Effector memory CD8-positive, alpha-beta T cell (primary cell): ENCODE results near the gene ISCA2.

Experiments
- ATAC-seq: fragments of 150-1000 bp; cut with Tn5 transposase; replicated peaks from 2 replicates; pipeline ENCODE4 v1.10.0; 2021; ENCODE audit warnings: mild to moderate bottlenecking, moderate library complexity
- DNase-seq, 3 experiments: peaks; one replicate each; pipeline ENCODE4 v3.0.0; 2021
- H3K27ac Mint-ChIP-seq, 2 donors: one replicate each; pipeline ENCODE4 v1.8.0; 2022; ENCODE audit warnings: mild to moderate bottlenecking in 2 of 2, mixed read lengths in 2 of 2, moderate library complexity in 2 of 2
- H3K27me3 Mint-ChIP-seq, 2 donors: one replicate each; pipeline ENCODE4 v1.8.0; 2022; ENCODE audit warnings: mixed read lengths in 2 of 2
- H3K36me3 Mint-ChIP-seq: one replicate; pipeline ENCODE4 v1.8.0; 2022; ENCODE audit warnings: mild to moderate bottlenecking, moderate library complexity, mixed read lengths; ENCODE audit not compliant: insufficient read depth
- H3K4me1 Mint-ChIP-seq, 2 donors: one replicate each; pipeline ENCODE4 v1.8.0; 2022; ENCODE audit warnings: low read depth in 2 of 2, mixed read lengths in 2 of 2
- H3K4me3 Mint-ChIP-seq, 2 donors: one replicate each; pipeline ENCODE4 v1.8.0; 2022; ENCODE audit warnings: mild to moderate bottlenecking in 2 of 2, mixed read lengths in 2 of 2, moderate library complexity in 2 of 2
- H3K9me3 Mint-ChIP-seq, 2 donors: one replicate each; pipeline ENCODE4 v1.8.0; 2022; ENCODE audit warnings: mixed read lengths in 2 of 2

The ISCA2 gene

GRCh38 chr14:74517731-74518130, 24.2 kb downstream of the ISCA2 start:
- ATAC-seq (no peak), DNase-seq (no peak)
- Mint-ChIP-seq H3K4me3 (no peak overlapping the region), H3K27me3 (peaks cover 2 to 40% of the 10 kb centered on the region in 2 donors), H3K27ac (no peak overlapping the region), H3K36me3 (no peaks in the 10 kb centered on the region), H3K4me1 (peaks cover 0 to 4% of the 10 kb centered on the region in 2 donors), H3K9me3 (no peaks in the 10 kb centered on the region)

- no peak overlapping the region for H3K27ac Mint-ChIP-seq
- H3K4me1 Mint-ChIP-seq = peaks cover 0 to 4% of the 10 kb centered on the region in 2 donors
- no peak overlapping the region for H3K4me3 Mint-ChIP-seq
- ATAC-seq (no peak), DNase-seq (no peak)
- H3K36me3 Mint-ChIP-seq = no peaks in the 10 kb centered on the region
- no peaks in the 10 kb centered on the region for H3K9me3 Mint-ChIP-seq
- peaks cover 2 to 41% of the 10 kb centered on the region in 2 donors for H3K27me3 Mint-ChIP-seq
Observed at GRCh38 chr14:74518221-74518620, 24.7 kb downstream of the ISCA2 start.

GRCh38 chr14:74519316-74520074, 25.9 kb downstream of the ISCA2 start:
- Mint-ChIP-seq H3K27me3 (peaks cover 6 to 43% of the 10 kb centered on the region in 2 donors), H3K27ac (no peak overlapping the region), H3K9me3 (no peaks in the 10 kb centered on the region), H3K4me3 (no peak overlapping the region), H3K4me1 (peaks cover 0 to 2% of the 10 kb centered on the region in 2 donors), H3K36me3 (no peaks in the 10 kb centered on the region)
- ATAC-seq (no peak), DNase-seq (no peak)

- no peaks in the 10 kb centered on the region for H3K9me3 Mint-ChIP-seq
- peaks cover 0 to 4% of the 10 kb centered on the region in 2 donors for H3K4me1 Mint-ChIP-seq
- no peak overlapping the region for H3K27ac Mint-ChIP-seq
- ATAC-seq (no peak), DNase-seq (no peak)
- no peaks in the 10 kb centered on the region for H3K36me3 Mint-ChIP-seq
- H3K27me3 Mint-ChIP-seq = peaks cover 12 to 51% of the 10 kb centered on the region in 2 donors
- H3K4me3 Mint-ChIP-seq = no peak overlapping the region
Observed at GRCh38 chr14:74521756-74522155, 28.2 kb downstream of the ISCA2 start.

- H3K9me3 Mint-ChIP-seq = no peaks in the 10 kb centered on the region
- ATAC-seq = no peak
Observed at GRCh38 chr14:74522740-74523139, 29.2 kb downstream of the ISCA2 start.

GRCh38 chr14:74524076-74524811, 30.7 kb downstream of the ISCA2 start:
- Mint-ChIP-seq H3K36me3 (no peaks in the 10 kb centered on the region), H3K9me3 (no peaks in the 10 kb centered on the region), H3K27ac (no peak overlapping the region), H3K4me1 (peaks cover 0 to 4% of the 10 kb centered on the region in 2 donors), H3K27me3 (peaks cover 12 to 51% of the 10 kb centered on the region in 2 donors), H3K4me3 (no peak overlapping the region)
- no peak for ATAC-seq
- no peak for DNase-seq

More at GRCh38 chr14:74522740-74523139, 29.2 kb downstream of the ISCA2 start:
- peaks cover 0 to 4% of the 10 kb centered on the region in 2 donors for H3K4me1 Mint-ChIP-seq
- H3K27ac Mint-ChIP-seq = no peak overlapping the region
- peaks cover 12 to 59% of the 10 kb centered on the region in 2 donors for H3K27me3 Mint-ChIP-seq
- no peaks in the 10 kb centered on the region for H3K36me3 Mint-ChIP-seq
- no peak overlapping the region for H3K4me3 Mint-ChIP-seq
- no peak for DNase-seq

- H3K27me3 Mint-ChIP-seq = peaks cover 12 to 51% of the 10 kb centered on the region in 2 donors
- DNase-seq (no peak), ATAC-seq (no peak)
- H3K9me3 Mint-ChIP-seq = no peaks in the 10 kb centered on the region
- peaks cover 0 to 4% of the 10 kb centered on the region in 2 donors for H3K4me1 Mint-ChIP-seq
- no peaks in the 10 kb centered on the region for H3K36me3 Mint-ChIP-seq
- no peak overlapping the region for H3K27ac Mint-ChIP-seq
- H3K4me3 Mint-ChIP-seq = no peak overlapping the region
Observed at GRCh38 chr14:74524812-74525135, 31.2 kb downstream of the ISCA2 start.

GRCh38 chr14:74525361-74525851, 31.8 kb downstream of the ISCA2 start:
- Mint-ChIP-seq H3K9me3 (no peaks in the 10 kb centered on the region), H3K27ac (peak overlapping the region in 1 of 2 donors; percentile 29), H3K27me3 (peaks cover 12 to 51% of the 10 kb centered on the region in 2 donors), H3K36me3 (no peaks in the 10 kb centered on the region), H3K4me1 (peaks cover 0 to 4% of the 10 kb centered on the region in 2 donors), H3K4me3 (no peak overlapping the region)
- DNase-seq (no peak), ATAC-seq (no peak)

- Mint-ChIP-seq H3K4me3 (no peak overlapping the region), H3K4me1 (peaks cover 0 to 4% of the 10 kb centered on the region in 2 donors), H3K9me3 (no peaks in the 10 kb centered on the region), H3K27me3 (peaks cover 12 to 51% of the 10 kb centered on the region in 2 donors), H3K36me3 (no peaks in the 10 kb centered on the region), H3K27ac (no peak overlapping the region)
- ATAC-seq (no peak), DNase-seq (no peak)
Observed at GRCh38 chr14:74526854-74527585, 33.5 kb downstream of the ISCA2 start.

- DNase-seq = no peak
- H3K4me3 Mint-ChIP-seq = no peak overlapping the region
- H3K27me3 Mint-ChIP-seq = peaks cover 12 to 48% of the 10 kb centered on the region in 2 donors
- H3K27ac Mint-ChIP-seq = no peak overlapping the region
- no peaks in the 10 kb centered on the region for H3K9me3 Mint-ChIP-seq
- peaks cover 0 to 4% of the 10 kb centered on the region in 2 donors for H3K4me1 Mint-ChIP-seq
- no peaks in the 10 kb centered on the region for H3K36me3 Mint-ChIP-seq
- ATAC-seq = no peak
Observed at GRCh38 chr14:74527736-74528280, 34.2 kb downstream of the ISCA2 start.

- Mint-ChIP-seq H3K4me3 (no peak overlapping the region), H3K27ac (no peak overlapping the region), H3K4me1 (peaks cover 0 to 7% of the 10 kb centered on the region in 2 donors), H3K9me3 (no peaks in the 10 kb centered on the region), H3K36me3 (no peaks in the 10 kb centered on the region), H3K27me3 (peaks cover 8 to 48% of the 10 kb centered on the region in 2 donors)
- DNase-seq = no peak
- no peak for ATAC-seq
Observed at GRCh38 chr14:74528406-74528805, 34.8 kb downstream of the ISCA2 start.

- DNase-seq = no peak
- Mint-ChIP-seq H3K4me3 (no peak overlapping the region), H3K9me3 (no peaks in the 10 kb centered on the region), H3K27ac (no peak overlapping the region), H3K4me1 (peaks cover 0 to 7% of the 10 kb centered on the region in 2 donors), H3K36me3 (no peaks in the 10 kb centered on the region), H3K27me3 (peaks cover 5 to 48% of the 10 kb centered on the region in 2 donors)
- no peak for ATAC-seq
Observed at GRCh38 chr14:74528886-74529285, 35.3 kb downstream of the ISCA2 start.

- Mint-ChIP-seq H3K27ac (no peak overlapping the region), H3K9me3 (no peaks in the 10 kb centered on the region), H3K4me1 (peaks cover 0 to 4% of the 10 kb centered on the region in 2 donors), H3K27me3 (peaks cover 4 to 33% of the 10 kb centered on the region in 2 donors), H3K36me3 (no peaks in the 10 kb centered on the region), H3K4me3 (no peak overlapping the region)
- no peak for DNase-seq
- no peak for ATAC-seq
Observed at GRCh38 chr14:74531006-74531405, 37.4 kb downstream of the ISCA2 start.
